K562 (cell line): ENCODE results near the gene PPT2. TPM values are rescaled to one million over a fixed set of nuclear protein-coding genes. Genes with fewer than 3 reads are reported as not detected.

Experiments
- ARID3B ChIP-seq: fragments of 250-450 bp; sonication (Bioruptor Pico); IDR thresholded peaks from 2 replicates; pipeline ENCODE4 v1.4.0; 2020; ENCODE audit warnings: borderline replicate concordance
- CTCFL ChIP-seq: IDR thresholded peaks from 2 replicates; pipeline ENCODE4 v1.6.1; 2011; ENCODE audit warnings: borderline replicate concordance, low read depth, mild to moderate bottlenecking, moderate library complexity, low read length; ENCODE audit not compliant: insufficient read depth, poor library complexity, severe bottlenecking
- E2F5 ChIP-seq: sonication (generic); formaldehyde crosslinking; IDR thresholded peaks from 2 replicates; pipeline ENCODE4 v1.8.0; 2022; ENCODE audit warnings: mild to moderate bottlenecking, missing genetic modification reagents
- ETS2 ChIP-seq: IDR thresholded peaks from 2 replicates; pipeline ENCODE4 v1.6.1; 2016; ENCODE audit warnings: borderline replicate concordance, missing genetic modification characterization, mild to moderate bottlenecking, moderate library complexity, missing compliant biosample characterization; ENCODE audit not compliant: poor library complexity, severe bottlenecking
- GTF2E2 ChIP-seq: fragments of 200-800 bp; sonication (Bioruptor generic); IDR thresholded peaks from 2 replicates; pipeline ENCODE4 v1.6.1; 2016; ENCODE audit warnings: missing genetic modification characterization, missing compliant biosample characterization
- GTF2F1 ChIP-seq: IDR thresholded peaks from 2 replicates; pipeline ENCODE4 v1.6.1; 2011; ENCODE audit warnings: low read depth, low read length, improper control_type of control experiment
- MTF1 ChIP-seq: fragments of 250-450 bp; sonication (Bioruptor Pico); IDR thresholded peaks from 2 replicates; pipeline ENCODE4 v1.9.0; 2021; ENCODE audit warnings: moderate library complexity, mild to moderate bottlenecking, inconsistent platforms, borderline replicate concordance
- POLR2AphosphoS5 ChIP-seq: IDR thresholded peaks from 2 replicates; pipeline ENCODE4 v1.6.1; 2011; ENCODE audit warnings: mild to moderate bottlenecking, low read depth, low read length, moderate library complexity; ENCODE audit not compliant: control insufficient read depth, insufficient read depth
- PREB ChIP-seq: sonication (generic); formaldehyde crosslinking; IDR thresholded peaks from 2 replicates; pipeline ENCODE4 v1.8.1; 2023; ENCODE audit warnings: mild to moderate bottlenecking, missing genetic modification reagents
- ZFP30 ChIP-seq: fragments of 250-450 bp; sonication (Bioruptor Pico); IDR thresholded peaks from 2 replicates; pipeline ENCODE4 v1.8.0; 2022; ENCODE audit warnings: moderate library complexity, mild to moderate bottlenecking, inconsistent platforms, borderline replicate concordance
- ZNF583 ChIP-seq: fragments of 250-450 bp; sonication (Bioruptor Pico); IDR thresholded peaks from 2 replicates; pipeline ENCODE4 v1.4.0; 2020
- polyA plus RNA-seq, 8 experiments: library from polyadenylated mRNA; depleted of rRNA in 4 of 8; stranded (reverse) in 5 of 8; unstranded in 3 of 8; fragments of >200 nt; fragmentation: Nextera tagmentation in 2 of 8; fragmentation: Illumina TruSeq in 1 of 8; extraction: Ambion mirVana in 2 of 8; extraction: Trizol in 1 of 8; gene quantifications; 2 replicates each; pipeline versions ENCODE4 v1.2.1 to v1.2.3, GENCODE V29; 2011 to 2014; ENCODE audit warnings: inconsistent platforms in 1 of 8, missing spikeins in 1 of 8
- total RNA-seq, 7 experiments: library from RNA; depleted of rRNA in 6 of 7; stranded (reverse); fragments of >200 nt in 6 of 7; fragmentation: Illumina TruSeq in 2 of 7; extraction: Trizol in 2 of 7; gene quantifications; 2 replicates each; pipeline versions ENCODE4 v1.2.1 to v1.2.3, GENCODE V29; 2011 to 2021; ENCODE audit warnings: low replicate concordance in 1 of 7

Gene PPT2
- total and polyA plus RNA-seq, 9 of the 15 experiments (the other 6 are each of a cell fraction or from before 2014, with no cell fraction given): 27.4 to 98.8 (median 69.9) TPM

- peak; percentile 97 for TF ChIP-seq PREB
- peak; percentile 63; the same call in 1 of the 2 replicates for TF ChIP-seq E2F5
- TF ChIP-seq GTF2E2 (tag): no peak; the same call in 1 of the 2 replicates
- TF ChIP-seq MTF1: no peak
- no peak for TF ChIP-seq ETS2
- peak; percentile 57 for TF ChIP-seq POLR2AphosphoS5
- TF ChIP-seq ZFP30 (CRISPR knock-in tag): no peak
- peak; percentile 19; the same call in 1 of the 2 replicates for TF ChIP-seq GTF2F1
- peak; percentile 18; the same call in 1 of the 2 replicates for TF ChIP-seq ZNF583 (CRISPR knock-in tag)
- peak; percentile 61 for TF ChIP-seq CTCFL
- TF ChIP-seq ARID3B (CRISPR knock-in tag): no peak
Observed at GRCh38 chr6:32153564-32154513, at the start of gene PPT2 (continued).
